ENCODE measurements around the gene KRT35. TPM values are rescaled to one million over a fixed set of nuclear protein-coding genes. Genes with fewer than 3 reads are reported as not detected.

KRT35 gene
- total RNA-seq, 1 donor from 2014 or later, result not detected

DNA sequence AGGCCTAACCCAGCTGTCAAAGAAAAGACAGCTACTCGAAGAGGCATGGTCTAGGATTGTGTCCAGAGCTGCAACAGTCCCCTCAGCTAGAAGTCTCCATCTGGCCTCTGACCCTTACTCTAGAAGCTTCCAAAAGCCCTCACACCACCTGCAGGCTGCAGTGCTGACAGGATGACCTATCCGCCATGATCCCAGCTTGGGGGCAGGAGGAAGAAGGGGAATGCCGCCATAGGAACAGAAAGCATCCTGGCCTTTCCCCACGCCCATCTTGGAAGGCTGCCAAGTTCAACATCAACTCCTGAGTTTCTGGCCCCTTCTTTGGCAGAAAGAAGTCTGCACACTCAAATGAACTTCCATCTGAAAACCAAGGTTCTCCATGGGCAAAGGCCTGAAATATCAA is 11.8 kb upstream of the KRT35 start:
- no peak overlapping the region for H3K4me3 ChIP-seq
- H3K36me3 ChIP-seq, result no peaks in the 10 kb centered on the region
- TF ChIP-seq POLR2A (IDR thresholded peaks at IDR 0.05) (no peak), POLR2AphosphoS5 (IDR thresholded peaks at IDR 0.05; ENCODE audit: insufficient read depth in 1 of 2, low read depth in 1 of 2) (peak in 1 of 2 donors; percentile 28)
- TF ChIP-seq, protein P1, sequence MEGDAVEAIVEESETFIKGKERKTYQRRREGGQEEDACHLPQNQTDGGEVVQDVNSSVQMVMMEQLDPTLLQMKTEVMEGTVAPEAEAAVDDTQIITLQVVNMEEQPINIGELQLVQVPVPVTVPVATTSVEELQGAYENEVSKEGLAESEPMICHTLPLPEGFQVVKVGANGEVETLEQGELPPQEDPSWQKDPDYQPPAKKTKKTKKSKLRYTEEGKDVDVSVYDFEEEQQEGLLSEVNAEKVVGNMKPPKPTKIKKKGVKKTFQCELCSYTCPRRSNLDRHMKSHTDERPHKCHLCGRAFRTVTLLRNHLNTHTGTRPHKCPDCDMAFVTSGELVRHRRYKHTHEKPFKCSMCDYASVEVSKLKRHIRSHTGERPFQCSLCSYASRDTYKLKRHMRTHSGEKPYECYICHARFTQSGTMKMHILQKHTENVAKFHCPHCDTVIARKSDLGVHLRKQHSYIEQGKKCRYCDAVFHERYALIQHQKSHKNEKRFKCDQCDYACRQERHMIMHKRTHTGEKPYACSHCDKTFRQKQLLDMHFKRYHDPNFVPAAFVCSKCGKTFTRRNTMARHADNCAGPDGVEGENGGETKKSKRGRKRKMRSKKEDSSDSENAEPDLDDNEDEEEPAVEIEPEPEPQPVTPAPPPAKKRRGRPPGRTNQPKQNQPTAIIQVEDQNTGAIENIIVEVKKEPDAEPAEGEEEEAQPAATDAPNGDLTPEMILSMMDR (IDR thresholded peaks at IDR 0.05), result no peak
- intact Hi-C loops (cut with DNase I), result no loop called here
- no peaks in the 10 kb centered on the region for H3K9me3 ChIP-seq
- H3K4me1 ChIP-seq, result peaks cover 70% of the 10 kb centered on the region
- no peak for DNase-seq (ENCODE audit: extremely low spot score in 2 of 2)
- H3K27me3 ChIP-seq, result no peaks in the 10 kb centered on the region
- H3K27ac ChIP-seq, result peak overlapping the region; percentile 59

DNA sequence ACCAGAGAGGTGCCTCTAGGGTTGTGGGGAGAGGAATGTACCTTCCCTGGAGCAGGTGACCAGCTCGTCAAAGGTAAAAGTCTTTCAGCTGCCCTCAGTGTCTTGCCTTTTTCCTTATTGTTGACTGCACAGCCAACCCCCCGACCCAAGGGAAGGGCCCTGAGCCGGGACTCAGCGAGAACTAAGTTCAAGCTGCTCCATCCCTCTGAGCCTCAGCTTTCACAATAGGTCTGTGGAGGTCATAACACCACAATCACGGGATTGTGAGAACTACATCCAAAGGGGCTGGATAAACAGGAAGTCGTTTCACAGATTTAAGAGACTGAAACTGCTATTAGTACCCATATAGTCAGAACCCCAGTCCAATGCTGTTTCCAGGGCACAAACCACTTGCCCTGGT is 11.4 kb upstream of the KRT35 start:
- no peak overlapping the region for H3K4me3 ChIP-seq
- TF ChIP-seq POLR2AphosphoS5 (IDR thresholded peaks at IDR 0.05; ENCODE audit: insufficient read depth in 1 of 2, low read depth in 1 of 2) (peak in 1 of 2 donors; percentile 50), POLR2A (IDR thresholded peaks at IDR 0.05) (no peak)
- no peaks in the 10 kb centered on the region for H3K36me3 ChIP-seq
- intact Hi-C loops (cut with DNase I), result no loop called here
- peak overlapping the region; percentile 59 for H3K27ac ChIP-seq
- no peaks in the 10 kb centered on the region for H3K9me3 ChIP-seq
- no peak for DNase-seq (ENCODE audit: extremely low spot score in 2 of 2)
- H3K4me1 ChIP-seq, result peaks cover 70% of the 10 kb centered on the region
- H3K27me3 ChIP-seq, result no peaks in the 10 kb centered on the region

GRCh38 chr17:41491476-41491875 is 10.5 kb upstream of the KRT35 start:
- peak overlapping the region; percentile 59 for H3K27ac ChIP-seq
- TF ChIP-seq, protein P1 (IDR thresholded peaks at IDR 0.05), result no peak
- TF ChIP-seq POLR2A (IDR thresholded peaks at IDR 0.05) (no peak), POLR2AphosphoS5 (IDR thresholded peaks at IDR 0.05; ENCODE audit: insufficient read depth in 1 of 2, low read depth in 1 of 2) (no peak)
- H3K9me3 ChIP-seq, result no peaks in the 10 kb centered on the region
- DNase-seq (ENCODE audit: extremely low spot score in 2 of 2), result no peak
- H3K4me1 ChIP-seq, result peaks cover 62% of the 10 kb centered on the region
- H3K36me3 ChIP-seq, result no peaks in the 10 kb centered on the region
- H3K4me3 ChIP-seq, result no peak overlapping the region
- H3K27me3 ChIP-seq, result no peaks in the 10 kb centered on the region
- intact Hi-C loops (cut with DNase I), result no loop called here

DNA sequence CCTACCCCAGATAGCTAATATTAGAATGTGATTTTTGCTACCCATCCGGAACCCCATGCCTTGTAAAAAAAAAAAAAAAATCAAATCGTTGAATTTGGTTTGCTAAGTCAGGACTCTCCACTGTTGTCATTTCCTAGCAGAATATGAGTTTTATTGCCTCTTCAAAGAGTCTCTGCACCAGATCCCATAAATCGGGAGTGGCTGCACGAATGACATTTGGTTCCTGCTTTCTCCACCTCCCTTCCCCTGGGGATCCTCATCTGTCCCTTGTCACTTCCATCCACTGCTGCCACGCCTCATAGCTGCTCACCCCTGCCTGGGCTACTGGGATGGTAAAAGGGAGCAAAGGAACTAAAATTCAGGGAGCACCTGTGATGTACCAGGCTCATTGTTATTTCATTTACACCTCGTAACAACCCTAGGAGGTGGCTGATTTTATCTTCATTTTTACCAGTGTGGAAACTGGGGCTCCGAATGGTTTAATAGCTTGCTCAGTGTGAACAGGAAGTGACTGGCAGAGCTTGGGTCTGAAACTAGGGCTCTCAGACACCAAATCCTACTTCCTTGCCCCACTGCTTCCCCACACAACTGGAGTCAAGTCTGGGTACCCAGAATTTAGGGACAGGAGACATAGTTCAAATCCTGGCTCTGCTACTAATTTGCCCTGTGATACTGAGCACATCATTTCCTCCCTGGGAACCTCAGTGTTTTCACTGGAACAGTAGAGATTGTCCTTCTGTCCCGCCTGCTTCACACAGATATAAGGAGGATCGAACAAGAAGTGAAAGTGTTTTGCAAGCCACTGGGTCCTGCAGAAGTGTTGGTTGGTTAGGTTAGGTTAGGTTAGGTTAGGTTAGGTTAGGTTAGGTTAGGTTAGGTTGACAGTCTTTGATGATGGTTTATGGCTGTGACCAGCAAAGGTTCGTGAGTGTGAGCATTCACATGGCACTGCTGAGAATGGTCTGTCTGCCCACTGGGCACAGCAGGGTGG is 9.3 kb upstream of the KRT35 start:
- TF ChIP-seq POLR2A (IDR thresholded peaks at IDR 0.05) (no peak), POLR2AphosphoS5 (IDR thresholded peaks at IDR 0.05; ENCODE audit: insufficient read depth in 1 of 2, low read depth in 1 of 2) (no peak)
- TF ChIP-seq, protein P1 (IDR thresholded peaks at IDR 0.05), result no peak

GRCh38 chr17:41489531-41489930 is 8.6 kb upstream of the KRT35 start, which contains the start of gene KRT36:
KRT36 (minus strand) TSS chr17:41489910; CDS start chr17:41489864, 46 bp downstream.
- Histone ChIP-seq H3K27me3 (no peaks in the 10 kb centered on the region), H3K9me3 (no peaks in the 10 kb centered on the region), H3K27ac (peak within 1 kb of the TSS; percentile 23), H3K4me3 (no peak within 1 kb of the TSS), H3K4me1 (peaks cover 48% of the 10 kb centered on the region), H3K36me3 (no peaks in the 10 kb centered on the region)
- no peak for DNase-seq (ENCODE audit: extremely low spot score in 2 of 2)
- TF ChIP-seq, protein P1 (IDR thresholded peaks at IDR 0.05), result no peak
- TF ChIP-seq POLR2AphosphoS5 (IDR thresholded peaks at IDR 0.05; ENCODE audit: insufficient read depth in 1 of 2, low read depth in 1 of 2), result no peak
- TF ChIP-seq POLR2A (IDR thresholded peaks at IDR 0.05), result no peak
- intact Hi-C loops (cut with DNase I), result no loop called here

More for the DNA sequence above, 9.3 kb upstream of the KRT35 start:
- Histone ChIP-seq H3K36me3 (no peaks in the 10 kb centered on the region), H3K27ac (peak overlapping the region; percentile 23), H3K9me3 (no peaks in the 10 kb centered on the region), H3K27me3 (no peaks in the 10 kb centered on the region), H3K4me1 (peaks cover 55% of the 10 kb centered on the region), H3K4me3 (no peak overlapping the region)
- intact Hi-C loops (cut with DNase I), result no loop called here
- no peak for DNase-seq (ENCODE audit: extremely low spot score in 2 of 2)
